Stimulated activated CD4-positive, alpha-beta T cell treated with anti-CD3 and anti-CD28 coated beads, Interleukin-15, amount 100 ng/mL, for 1 hour (primary cell): Measurements from ENCODE around the gene HSD17B7.
"Not testable (repeated sequence)": the region's sequence is repeated elsewhere in the genome, so short reads cannot be mapped to it uniquely, and the experiment has no call there.

ENCODE experiments used
- DNase-seq, 2 donors: peaks; one replicate each; pipeline ENCODE4 v3.0.0-alpha.2; 2020; ENCODE audit warnings: low read depth in 1 of 2, low spot score in 1 of 2

The HSD17B7 gene

GRCh38 chr1:162807503-162807902, 17.0 kb downstream of the HSD17B7 start:
- DNase-seq = not testable (repeated sequence)

GRCh38 chr1:162812357-162812756, 21.9 kb downstream of the HSD17B7 start:
- DNase-seq = not testable (repeated sequence)

- DNase-seq = not testable (repeated sequence)
These were observed 27.6 kb downstream of the HSD17B7 start for GRCh38 chr1:162818136-162818535.

GRCh38 chr1:162818666-162819065, 28.2 kb downstream of the HSD17B7 start:
- not testable (repeated sequence) for DNase-seq

- DNase-seq = no peak
These were observed 32.1 kb downstream of the HSD17B7 start for GRCh38 chr1:162822391-162823200.

- no peak for DNase-seq
These were observed 32.7 kb downstream of the HSD17B7 start for GRCh38 chr1:162823231-162823630.

- no peak for DNase-seq
These were observed 33.4 kb downstream of the HSD17B7 start for GRCh38 chr1:162823771-162824525.

GRCh38 chr1:162829268-162829667, 38.8 kb downstream of the HSD17B7 start:
- DNase-seq = no peak

- DNase-seq = no peak
These were observed 42.0 kb downstream of the HSD17B7 start for GRCh38 chr1:162832470-162832869.

- no peak for DNase-seq
These were observed 44.8 kb downstream of the HSD17B7 start for GRCh38 chr1:162835157-162835899.

GRCh38 chr1:162838863-162839262, 48.4 kb downstream of the HSD17B7 start:
- DNase-seq = no peak

- no peak for DNase-seq
These were observed 49.8 kb downstream of the HSD17B7 start for GRCh38 chr1:162840250-162840839.

GRCh38 chr1:162844153-162844552, 53.7 kb downstream of the HSD17B7 start:
- no peak for DNase-seq

- DNase-seq = no peak
These were observed 56.0 kb downstream of the HSD17B7 start for GRCh38 chr1:162846256-162847212.

- peak; percentile 53 to 62 for DNase-seq
These were observed 57.4 kb downstream of the HSD17B7 start for GRCh38 chr1:162847839-162848453.

- no peak for DNase-seq
These were observed 59.2 kb downstream of the HSD17B7 start for GRCh38 chr1:162849711-162850110.

GRCh38 chr1:162851341-162851740, 60.8 kb downstream of the HSD17B7 start:
- no peak for DNase-seq

GRCh38 chr1:162854245-162854882, 63.9 kb downstream of the HSD17B7 start:
- peak in 1 of 2 donors; percentile 7 for DNase-seq
